K562 (cell line): ENCODE data around the gene ST6GAL1. TPM values are rescaled to one million over a fixed set of nuclear protein-coding genes. Genes with fewer than 3 reads are reported as not detected.

Experiments
- CTBP1 ChIP-seq: fragments of 450-650 bp; IDR thresholded peaks from 2 replicates; pipeline ENCODE4 v1.6.1; 2016; ENCODE audit warnings: borderline replicate concordance
- ETV5 ChIP-seq: sonication (generic); formaldehyde crosslinking; IDR thresholded peaks from 2 replicates; pipeline ENCODE4 v1.4.0; 2020; ENCODE audit warnings: low read depth, mild to moderate bottlenecking, missing genetic modification reagents
- KAT7 ChIP-seq: sonication (generic); formaldehyde crosslinking; IDR thresholded peaks from 2 replicates; pipeline ENCODE4 v1.8.0; 2022; ENCODE audit warnings: missing genetic modification reagents, mild to moderate bottlenecking, borderline replicate concordance
- POLR2AphosphoS5 ChIP-seq: IDR thresholded peaks from 2 replicates; pipeline ENCODE4 v1.6.1; 2011; ENCODE audit warnings: mild to moderate bottlenecking, low read depth, low read length, moderate library complexity; ENCODE audit not compliant: control insufficient read depth, insufficient read depth
- POU5F1 ChIP-seq: fragments of 150-350 bp; IDR thresholded peaks from 2 replicates; pipeline ENCODE4 v1.6.1; 2014; ENCODE audit warnings: borderline replicate concordance, low read length, low read depth, mild to moderate bottlenecking; ENCODE audit not compliant: partially characterized antibody
- SMARCE1 ChIP-seq: fragments of 450-650 bp; IDR thresholded peaks from 2 replicates; pipeline ENCODE4 v1.7.1; 2016; ENCODE audit warnings: mild to moderate bottlenecking
- SNRNP70 ChIP-seq: fragments of 200-400 bp; formaldehyde crosslinking; optimal IDR thresholded peaks from 2 replicates; pipeline ENCODE3; 2017; ENCODE audit warnings: low read depth, low read length
- TAL1 ChIP-seq: fragments of 450-650 bp; IDR thresholded peaks from 2 replicates; pipeline ENCODE4 v1.6.1; 2016; ENCODE audit warnings: mild to moderate bottlenecking
- YY1 ChIP-seq, 3 experiments: IDR thresholded peaks; 2 replicates each; pipeline ENCODE4 v1.6.1; 2011; ENCODE audit warnings: low read length in 2 of 3, mild to moderate bottlenecking in 2 of 3, moderate library complexity in 2 of 3, borderline replicate concordance in 1 of 3, control low read depth in 1 of 3, low read depth in 1 of 3; ENCODE audit not compliant: insufficient read depth in 3 of 3, insufficient replicate concordance in 2 of 3, control insufficient read depth in 1 of 3, insufficient read length in 1 of 3; ENCODE audit errors: extremely low read depth in 1 of 3
- polyA plus RNA-seq, 8 experiments: library from polyadenylated mRNA; depleted of rRNA in 4 of 8; stranded (reverse) in 5 of 8; unstranded in 3 of 8; fragments of >200 nt; fragmentation: Nextera tagmentation in 2 of 8; fragmentation: Illumina TruSeq in 1 of 8; extraction: Ambion mirVana in 2 of 8; extraction: Trizol in 1 of 8; gene quantifications; 2 replicates each; pipeline versions ENCODE4 v1.2.1 to v1.2.3, GENCODE V29; 2011 to 2014; ENCODE audit warnings: inconsistent platforms in 1 of 8, missing spikeins in 1 of 8
- total RNA-seq, 7 experiments: library from RNA; depleted of rRNA in 6 of 7; stranded (reverse); fragments of >200 nt in 6 of 7; fragmentation: Illumina TruSeq in 2 of 7; extraction: Trizol in 2 of 7; gene quantifications; 2 replicates each; pipeline versions ENCODE4 v1.2.1 to v1.2.3, GENCODE V29; 2011 to 2021; ENCODE audit warnings: low replicate concordance in 1 of 7
- TF ChIP-seq, protein P1 (sequence below): sonication (generic); formaldehyde crosslinking; IDR thresholded peaks from 2 replicates; pipeline ENCODE4 v1.8.0; 2023; ENCODE audit warnings: mild to moderate bottlenecking, missing genetic modification reagents
- TF ChIP-seq, protein P2 (sequence below): sonication (generic); formaldehyde crosslinking; IDR thresholded peaks from 2 replicates; pipeline ENCODE4 v1.8.1; 2022; ENCODE audit warnings: missing genetic modification reagents
- TF ChIP-seq, protein P3 (sequence below): fragments of 250-450 bp; sonication (Bioruptor Pico); IDR thresholded peaks from 2 replicates; pipeline ENCODE4 v1.5.0; 2021; ENCODE audit warnings: mild to moderate bottlenecking, borderline replicate concordance
- TF ChIP-seq, protein P4 (sequence below): fragments of 450-650 bp; IDR thresholded peaks from 2 replicates; pipeline ENCODE4 v1.6.1; 2017; ENCODE audit warnings: mild to moderate bottlenecking, moderate library complexity
- TF ChIP-seq, protein P5 (sequence below), 2 experiments: IDR thresholded peaks; 2 replicates each; pipeline ENCODE4 v1.6.1; 2011; ENCODE audit warnings: borderline replicate concordance in 1 of 2, control low read depth in 1 of 2, low read depth in 1 of 2, low read length in 1 of 2, mild to moderate bottlenecking in 1 of 2, mixed read lengths in 1 of 2, moderate library complexity in 1 of 2; ENCODE audit not compliant: insufficient read depth in 1 of 2, insufficient read length in 1 of 2, poor library complexity in 1 of 2, severe bottlenecking in 1 of 2; ENCODE audit errors: extremely low read depth in 1 of 2

ST6GAL1 gene
- total and polyA plus RNA-seq, 9 of the 15 experiments (the other 6 are each of a cell fraction or from before 2014, with no cell fraction given): 31.9 to 145 (median 71.0) TPM

DNA sequence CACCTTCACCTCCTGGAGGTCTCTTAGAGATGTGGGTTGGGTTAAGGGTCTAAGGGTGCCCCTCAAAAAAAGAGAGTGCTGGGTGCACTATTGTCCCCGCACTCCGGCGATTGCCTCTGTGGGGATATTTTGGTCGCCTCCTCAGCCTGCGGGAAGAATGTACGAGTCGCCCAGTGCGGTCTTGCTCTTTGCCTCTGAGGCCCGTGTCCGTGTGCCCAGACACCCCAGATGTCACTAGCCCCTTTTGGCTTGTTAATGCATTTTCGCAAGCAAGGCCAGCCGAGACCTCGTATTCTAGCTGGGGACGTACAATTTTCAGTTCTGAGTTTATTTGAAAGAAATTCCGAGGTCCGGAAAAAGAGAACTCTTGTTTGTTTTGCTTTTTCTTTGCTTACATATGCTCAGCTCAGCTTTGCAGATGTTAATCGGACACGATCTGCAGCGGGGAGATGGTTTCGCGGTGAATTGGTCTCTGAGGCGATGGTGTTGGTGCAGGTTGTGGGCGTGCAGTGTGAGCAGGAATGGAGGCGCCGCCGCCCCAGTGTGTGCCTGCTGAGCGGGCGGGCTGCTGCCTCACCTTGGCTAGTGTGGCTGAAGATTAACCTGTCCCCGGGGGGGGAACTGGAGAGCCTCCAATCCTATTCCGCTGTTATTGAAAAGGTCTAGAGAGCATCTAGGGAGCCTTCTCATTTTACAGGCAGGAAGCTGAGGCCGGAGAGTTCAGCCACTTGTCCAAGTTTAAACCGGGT is 1.4 kb downstream of the ST6GAL1 start (continued):
- TF ChIP-seq, protein P1, sequence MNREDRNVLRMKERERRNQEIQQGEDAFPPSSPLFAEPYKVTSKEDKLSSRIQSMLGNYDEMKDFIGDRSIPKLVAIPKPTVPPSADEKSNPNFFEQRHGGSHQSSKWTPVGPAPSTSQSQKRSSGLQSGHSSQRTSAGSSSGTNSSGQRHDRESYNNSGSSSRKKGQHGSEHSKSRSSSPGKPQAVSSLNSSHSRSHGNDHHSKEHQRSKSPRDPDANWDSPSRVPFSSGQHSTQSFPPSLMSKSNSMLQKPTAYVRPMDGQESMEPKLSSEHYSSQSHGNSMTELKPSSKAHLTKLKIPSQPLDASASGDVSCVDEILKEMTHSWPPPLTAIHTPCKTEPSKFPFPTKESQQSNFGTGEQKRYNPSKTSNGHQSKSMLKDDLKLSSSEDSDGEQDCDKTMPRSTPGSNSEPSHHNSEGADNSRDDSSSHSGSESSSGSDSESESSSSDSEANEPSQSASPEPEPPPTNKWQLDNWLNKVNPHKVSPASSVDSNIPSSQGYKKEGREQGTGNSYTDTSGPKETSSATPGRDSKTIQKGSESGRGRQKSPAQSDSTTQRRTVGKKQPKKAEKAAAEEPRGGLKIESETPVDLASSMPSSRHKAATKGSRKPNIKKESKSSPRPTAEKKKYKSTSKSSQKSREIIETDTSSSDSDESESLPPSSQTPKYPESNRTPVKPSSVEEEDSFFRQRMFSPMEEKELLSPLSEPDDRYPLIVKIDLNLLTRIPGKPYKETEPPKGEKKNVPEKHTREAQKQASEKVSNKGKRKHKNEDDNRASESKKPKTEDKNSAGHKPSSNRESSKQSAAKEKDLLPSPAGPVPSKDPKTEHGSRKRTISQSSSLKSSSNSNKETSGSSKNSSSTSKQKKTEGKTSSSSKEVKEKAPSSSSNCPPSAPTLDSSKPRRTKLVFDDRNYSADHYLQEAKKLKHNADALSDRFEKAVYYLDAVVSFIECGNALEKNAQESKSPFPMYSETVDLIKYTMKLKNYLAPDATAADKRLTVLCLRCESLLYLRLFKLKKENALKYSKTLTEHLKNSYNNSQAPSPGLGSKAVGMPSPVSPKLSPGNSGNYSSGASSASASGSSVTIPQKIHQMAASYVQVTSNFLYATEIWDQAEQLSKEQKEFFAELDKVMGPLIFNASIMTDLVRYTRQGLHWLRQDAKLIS: 0 out of 2 replicates have a peak, but pooled peaks have one; percentile 37
- TF ChIP-seq SMARCE1: peak; percentile 38; the same call in 1 of the 2 replicates
- 0 out of 2 replicates have a peak, but pooled peaks have one; percentile 65 for TF ChIP-seq KAT7 (CRISPR knock-in tag)
- TF ChIP-seq, protein P2, sequence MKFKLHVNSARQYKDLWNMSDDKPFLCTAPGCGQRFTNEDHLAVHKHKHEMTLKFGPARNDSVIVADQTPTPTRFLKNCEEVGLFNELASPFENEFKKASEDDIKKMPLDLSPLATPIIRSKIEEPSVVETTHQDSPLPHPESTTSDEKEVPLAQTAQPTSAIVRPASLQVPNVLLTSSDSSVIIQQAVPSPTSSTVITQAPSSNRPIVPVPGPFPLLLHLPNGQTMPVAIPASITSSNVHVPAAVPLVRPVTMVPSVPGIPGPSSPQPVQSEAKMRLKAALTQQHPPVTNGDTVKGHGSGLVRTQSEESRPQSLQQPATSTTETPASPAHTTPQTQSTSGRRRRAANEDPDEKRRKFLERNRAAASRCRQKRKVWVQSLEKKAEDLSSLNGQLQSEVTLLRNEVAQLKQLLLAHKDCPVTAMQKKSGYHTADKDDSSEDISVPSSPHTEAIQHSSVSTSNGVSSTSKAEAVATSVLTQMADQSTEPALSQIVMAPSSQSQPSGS: no peak
- peak in 2 of 3 experiments; percentile 28 to 62 for TF ChIP-seq YY1 (IDR thresholded peaks at IDR 0.05; ENCODE audit: borderline replicate concordance in 1 of 3, control insufficient read depth in 1 of 3, extremely low read depth in 1 of 3, insufficient read depth in 3 of 3, insufficient read length in 1 of 3, insufficient replicate concordance in 2 of 3, low read depth in 1 of 3, low read length in 2 of 3)
- TF ChIP-seq POLR2AphosphoS5: peak; percentile 25; the same call in 1 of the 2 replicates
- no peak for TF ChIP-seq CTBP1
- TF ChIP-seq, protein P3, sequence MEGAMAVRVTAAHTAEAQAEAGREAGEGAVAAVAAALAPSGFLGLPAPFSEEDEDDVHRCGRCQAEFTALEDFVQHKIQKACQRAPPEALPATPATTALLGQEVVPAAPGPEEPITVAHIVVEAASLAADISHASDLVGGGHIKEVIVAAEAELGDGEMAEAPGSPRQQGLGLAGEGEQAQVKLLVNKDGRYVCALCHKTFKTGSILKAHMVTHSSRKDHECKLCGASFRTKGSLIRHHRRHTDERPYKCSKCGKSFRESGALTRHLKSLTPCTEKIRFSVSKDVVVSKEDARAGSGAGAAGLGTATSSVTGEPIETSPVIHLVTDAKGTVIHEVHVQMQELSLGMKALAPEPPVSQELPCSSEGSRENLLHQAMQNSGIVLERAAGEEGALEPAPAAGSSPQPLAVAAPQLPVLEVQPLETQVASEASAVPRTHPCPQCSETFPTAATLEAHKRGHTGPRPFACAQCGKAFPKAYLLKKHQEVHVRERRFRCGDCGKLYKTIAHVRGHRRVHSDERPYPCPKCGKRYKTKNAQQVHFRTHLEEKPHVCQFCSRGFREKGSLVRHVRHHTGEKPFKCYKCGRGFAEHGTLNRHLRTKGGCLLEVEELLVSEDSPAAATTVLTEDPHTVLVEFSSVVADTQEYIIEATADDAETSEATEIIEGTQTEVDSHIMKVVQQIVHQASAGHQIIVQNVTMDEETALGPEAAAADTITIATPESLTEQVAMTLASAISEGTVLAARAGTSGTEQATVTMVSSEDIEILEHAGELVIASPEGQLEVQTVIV (CRISPR knock-in tag): no peak
- peak; percentile 64; the same call in 1 of the 2 replicates for TF ChIP-seq ETV5
- TF ChIP-seq, protein P4, sequence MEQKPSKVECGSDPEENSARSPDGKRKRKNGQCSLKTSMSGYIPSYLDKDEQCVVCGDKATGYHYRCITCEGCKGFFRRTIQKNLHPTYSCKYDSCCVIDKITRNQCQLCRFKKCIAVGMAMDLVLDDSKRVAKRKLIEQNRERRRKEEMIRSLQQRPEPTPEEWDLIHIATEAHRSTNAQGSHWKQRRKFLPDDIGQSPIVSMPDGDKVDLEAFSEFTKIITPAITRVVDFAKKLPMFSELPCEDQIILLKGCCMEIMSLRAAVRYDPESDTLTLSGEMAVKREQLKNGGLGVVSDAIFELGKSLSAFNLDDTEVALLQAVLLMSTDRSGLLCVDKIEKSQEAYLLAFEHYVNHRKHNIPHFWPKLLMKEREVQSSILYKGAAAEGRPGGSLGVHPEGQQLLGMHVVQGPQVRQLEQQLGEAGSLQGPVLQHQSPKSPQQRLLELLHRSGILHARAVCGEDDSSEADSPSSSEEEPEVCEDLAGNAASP: no peak
- TF ChIP-seq SNRNP70: peak; percentile 26
- peak; percentile 13; the same call in 1 of the 2 replicates for TF ChIP-seq TAL1
- TF ChIP-seq, protein P5, sequence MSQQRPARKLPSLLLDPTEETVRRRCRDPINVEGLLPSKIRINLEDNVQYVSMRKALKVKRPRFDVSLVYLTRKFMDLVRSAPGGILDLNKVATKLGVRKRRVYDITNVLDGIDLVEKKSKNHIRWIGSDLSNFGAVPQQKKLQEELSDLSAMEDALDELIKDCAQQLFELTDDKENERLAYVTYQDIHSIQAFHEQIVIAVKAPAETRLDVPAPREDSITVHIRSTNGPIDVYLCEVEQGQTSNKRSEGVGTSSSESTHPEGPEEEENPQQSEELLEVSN (IDR thresholded peaks at IDR 0.05; ENCODE audit: borderline replicate concordance in 1 of 2, extremely low read depth in 1 of 2, insufficient read depth in 1 of 2, insufficient read length in 1 of 2, low read depth in 1 of 2, low read length in 1 of 2, poor library complexity in 1 of 2, severe bottlenecking in 1 of 2): peak in 1 of 2 experiments; percentile 12
- TF ChIP-seq POU5F1: no peak
